ENCODE data around the gene SEC61A2.

Gene SEC61A2

DNA sequence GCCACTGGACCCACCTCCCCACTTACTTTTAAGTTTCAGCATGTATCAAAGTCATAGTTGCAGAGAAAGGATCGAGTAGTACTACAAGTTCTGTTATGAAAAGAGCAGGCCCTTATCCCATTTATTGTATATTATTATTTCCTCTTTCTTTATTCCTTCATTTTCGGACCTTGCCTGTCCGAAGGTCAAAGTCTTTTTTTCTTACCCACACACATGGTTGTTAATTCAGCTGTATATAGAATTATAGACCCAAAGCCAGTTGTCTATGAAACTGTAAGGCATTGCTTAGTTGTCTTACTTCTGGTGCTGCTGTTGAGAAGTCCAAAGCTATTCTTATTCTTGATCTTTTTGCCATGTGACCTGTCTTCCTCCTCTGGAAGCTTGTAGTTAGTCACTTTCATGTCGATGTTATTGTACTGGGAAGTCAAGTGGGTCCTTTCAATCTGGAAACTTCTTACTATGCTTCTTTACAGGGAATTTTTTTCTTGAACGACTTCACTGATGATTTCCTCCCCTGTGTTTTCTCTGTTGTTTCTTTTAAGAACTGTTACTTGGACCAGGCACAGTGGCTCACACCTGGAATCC lies 57.9 kb downstream of the SEC61A2 start:
- in situ Hi-C loops (cut with HindIII; ENCODE audit: low pct_ligation_motif_present, low sequenced_read_pairs), result no loop called here
- TF ChIP-seq, protein P1, sequence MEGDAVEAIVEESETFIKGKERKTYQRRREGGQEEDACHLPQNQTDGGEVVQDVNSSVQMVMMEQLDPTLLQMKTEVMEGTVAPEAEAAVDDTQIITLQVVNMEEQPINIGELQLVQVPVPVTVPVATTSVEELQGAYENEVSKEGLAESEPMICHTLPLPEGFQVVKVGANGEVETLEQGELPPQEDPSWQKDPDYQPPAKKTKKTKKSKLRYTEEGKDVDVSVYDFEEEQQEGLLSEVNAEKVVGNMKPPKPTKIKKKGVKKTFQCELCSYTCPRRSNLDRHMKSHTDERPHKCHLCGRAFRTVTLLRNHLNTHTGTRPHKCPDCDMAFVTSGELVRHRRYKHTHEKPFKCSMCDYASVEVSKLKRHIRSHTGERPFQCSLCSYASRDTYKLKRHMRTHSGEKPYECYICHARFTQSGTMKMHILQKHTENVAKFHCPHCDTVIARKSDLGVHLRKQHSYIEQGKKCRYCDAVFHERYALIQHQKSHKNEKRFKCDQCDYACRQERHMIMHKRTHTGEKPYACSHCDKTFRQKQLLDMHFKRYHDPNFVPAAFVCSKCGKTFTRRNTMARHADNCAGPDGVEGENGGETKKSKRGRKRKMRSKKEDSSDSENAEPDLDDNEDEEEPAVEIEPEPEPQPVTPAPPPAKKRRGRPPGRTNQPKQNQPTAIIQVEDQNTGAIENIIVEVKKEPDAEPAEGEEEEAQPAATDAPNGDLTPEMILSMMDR (IDR thresholded peaks at IDR 0.05; ENCODE audit: low read depth, low read length, missing control alignments), result no peak
- Histone ChIP-seq H3K36me3 (replicated peaks) (peaks cover 25% of the 10 kb centered on the region), H3K27me3 (replicated peaks) (no peaks in the 10 kb centered on the region), H3K4me3 (ENCODE audit: low read depth, low read length) (no peak overlapping the region), H3K27ac (no peak overlapping the region)
- DNase-seq, result no peak

DNA sequence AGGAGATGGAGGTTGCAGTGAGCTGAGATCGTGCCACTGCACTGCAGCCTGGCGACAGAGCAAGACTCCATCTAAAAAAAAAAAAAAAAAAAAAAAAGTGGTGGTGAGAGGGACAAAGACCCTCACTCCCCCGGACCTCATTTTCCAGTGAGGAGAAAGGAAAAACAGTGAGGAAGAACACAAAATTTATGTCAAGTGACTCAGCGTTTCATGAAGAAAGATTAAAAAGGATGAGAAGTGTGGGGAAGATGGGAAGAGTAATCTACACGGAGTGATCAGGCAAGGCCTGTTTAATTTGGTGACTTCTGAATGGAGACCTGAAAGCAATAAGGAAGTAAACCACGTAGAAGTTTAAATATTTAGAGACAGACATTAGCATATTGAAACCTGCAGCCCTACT lies 59.2 kb downstream of the SEC61A2 start:
- Histone ChIP-seq H3K4me3 (ENCODE audit: low read depth, low read length) (no peak overlapping the region), H3K36me3 (replicated peaks) (peaks cover 18% of the 10 kb centered on the region), H3K27ac (no peak overlapping the region), H3K27me3 (replicated peaks) (no peaks in the 10 kb centered on the region)
- TF ChIP-seq, protein P1 (IDR thresholded peaks at IDR 0.05; ENCODE audit: low read depth, low read length, missing control alignments), result no peak
- in situ Hi-C loops (cut with HindIII; ENCODE audit: low pct_ligation_motif_present, low sequenced_read_pairs), result no loop called here
- no peak for DNase-seq

DNA sequence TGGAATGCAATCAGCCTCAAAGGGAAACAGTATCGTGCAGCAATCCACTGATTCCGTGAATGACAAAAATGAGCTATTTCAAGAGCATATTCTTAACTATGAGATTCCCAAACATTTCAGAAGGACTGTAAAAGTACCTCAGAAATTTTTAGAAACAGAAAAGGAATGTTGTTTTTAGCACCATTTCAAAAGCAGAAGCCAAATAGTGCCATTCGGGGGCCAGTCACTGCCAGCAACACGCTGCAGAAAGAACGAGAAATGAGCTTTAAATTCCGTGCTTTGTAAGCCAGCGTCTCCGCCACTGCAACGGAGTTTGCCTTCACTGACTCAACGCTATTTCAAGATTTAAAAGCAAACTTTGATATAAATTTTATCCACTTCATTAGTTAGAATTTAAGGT lies 59.9 kb downstream of the SEC61A2 start:
- DNase-seq, result no peak
- Histone ChIP-seq H3K27ac (no peak overlapping the region), H3K27me3 (replicated peaks) (no peaks in the 10 kb centered on the region), H3K36me3 (replicated peaks) (peaks cover 18% of the 10 kb centered on the region), H3K4me3 (ENCODE audit: low read depth, low read length) (no peak overlapping the region)
- TF ChIP-seq, protein P1 (IDR thresholded peaks at IDR 0.05; ENCODE audit: low read depth, low read length, missing control alignments), result no peak
- in situ Hi-C loops (cut with HindIII; ENCODE audit: low pct_ligation_motif_present, low sequenced_read_pairs), result no loop called here

DNA sequence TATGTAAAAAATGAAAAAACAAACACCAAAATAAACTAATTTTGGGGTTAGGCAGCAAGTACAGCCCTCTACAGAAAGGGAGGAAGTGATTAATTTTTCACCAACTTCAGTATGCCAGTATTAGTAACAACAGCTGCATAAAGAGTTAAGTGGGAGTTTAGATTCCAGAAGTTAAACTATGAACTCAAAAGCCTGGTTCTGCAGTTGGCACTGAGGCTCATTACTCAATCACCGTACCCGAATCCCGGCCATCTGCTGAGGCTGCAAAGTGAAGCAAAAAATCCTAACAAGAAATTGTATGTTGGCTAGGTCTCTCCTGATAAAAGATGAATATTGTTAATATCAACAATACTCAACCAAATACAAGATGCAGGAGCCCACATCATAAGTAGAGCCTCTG lies 62.2 kb downstream of the SEC61A2 start:
- DNase-seq, result no peak
- H3K27me3 ChIP-seq (replicated peaks), result no peaks in the 10 kb centered on the region
- no peak overlapping the region for H3K4me3 ChIP-seq (ENCODE audit: low read depth, low read length)
- TF ChIP-seq, protein P1 (IDR thresholded peaks at IDR 0.05; ENCODE audit: low read depth, low read length, missing control alignments), result no peak
- in situ Hi-C loops (cut with HindIII; ENCODE audit: low pct_ligation_motif_present, low sequenced_read_pairs), result no loop called here
- peak overlapping the region; percentile 10 for H3K27ac ChIP-seq
- H3K36me3 ChIP-seq (replicated peaks), result peaks cover 3% of the 10 kb centered on the region

DNA sequence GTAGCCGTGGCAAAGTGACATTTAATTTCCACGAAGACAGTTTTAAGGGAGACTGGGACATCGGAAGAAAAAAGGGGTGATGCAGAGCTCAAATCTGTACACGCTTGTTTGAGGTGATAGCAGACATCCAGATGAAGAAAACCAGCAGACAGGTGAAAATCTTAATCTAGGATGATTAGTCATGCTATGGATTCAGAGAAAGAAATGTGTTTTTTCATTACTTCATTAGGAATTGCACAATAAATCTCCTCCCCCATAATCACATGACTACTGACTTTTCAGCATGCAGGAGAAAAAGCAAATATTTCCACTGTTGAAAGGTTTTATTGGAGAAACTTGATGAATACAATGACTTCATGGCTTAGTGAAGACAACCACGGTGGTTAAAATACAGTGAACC lies 63.7 kb downstream of the SEC61A2 start:
- H3K27ac ChIP-seq, result no peak overlapping the region
- DNase-seq, result no peak

More for the DNA sequence above, 63.7 kb downstream of the SEC61A2 start:
- H3K27me3 ChIP-seq (replicated peaks), result no peaks in the 10 kb centered on the region
- no peaks in the 10 kb centered on the region for H3K36me3 ChIP-seq (replicated peaks)
- TF ChIP-seq, protein P1 (IDR thresholded peaks at IDR 0.05; ENCODE audit: low read depth, low read length, missing control alignments), result no peak
- in situ Hi-C loops (cut with HindIII; ENCODE audit: low pct_ligation_motif_present, low sequenced_read_pairs), result no loop called here
- no peak overlapping the region for H3K4me3 ChIP-seq (ENCODE audit: low read depth, low read length)
